K562 (cell line): Measurements from ENCODE around the gene SFXN5.

ENCODE experiments used
- CTCF ChIP-seq, 3 experiments: IDR thresholded peaks in 2 of 3; conservative IDR thresholded peaks in 1 of 3; 2 replicates each; pipeline ENCODE4 v1.5.1; 2011 to 2012; ENCODE audit warnings: low read length in 3 of 3, mild to moderate bottlenecking in 3 of 3, control low read depth in 2 of 3, improper control_type of control experiment in 1 of 3, inconsistent platforms in 1 of 3, low read depth in 1 of 3, mixed read lengths in 1 of 3, moderate library complexity in 1 of 3; ENCODE audit not compliant: insufficient read depth in 2 of 3
- DACH1 ChIP-seq: fragments of 450-650 bp; IDR thresholded peaks from 2 replicates; pipeline ENCODE4 v1.6.1; 2018; ENCODE audit not compliant: partially characterized antibody
- EZH2 ChIP-seq: IDR thresholded peaks from 2 replicates; pipeline ENCODE4 v1.6.1; 2012; ENCODE audit warnings: low read depth, mild to moderate bottlenecking, inconsistent platforms, low read length, borderline replicate concordance
- PPARD ChIP-seq: fragments of 250-450 bp; sonication (Bioruptor Pico); IDR thresholded peaks from 2 replicates; pipeline ENCODE4 v1.8.0; 2022; ENCODE audit warnings: inconsistent platforms, mild to moderate bottlenecking, moderate library complexity
- SMAD4 ChIP-seq: fragments of 250-450 bp; sonication (Bioruptor Pico); conservative IDR thresholded peaks from 2 replicates; pipeline ENCODE4 v1.8.0; 2021; ENCODE audit warnings: inconsistent platforms, mild to moderate bottlenecking, moderate library complexity

DNA sequence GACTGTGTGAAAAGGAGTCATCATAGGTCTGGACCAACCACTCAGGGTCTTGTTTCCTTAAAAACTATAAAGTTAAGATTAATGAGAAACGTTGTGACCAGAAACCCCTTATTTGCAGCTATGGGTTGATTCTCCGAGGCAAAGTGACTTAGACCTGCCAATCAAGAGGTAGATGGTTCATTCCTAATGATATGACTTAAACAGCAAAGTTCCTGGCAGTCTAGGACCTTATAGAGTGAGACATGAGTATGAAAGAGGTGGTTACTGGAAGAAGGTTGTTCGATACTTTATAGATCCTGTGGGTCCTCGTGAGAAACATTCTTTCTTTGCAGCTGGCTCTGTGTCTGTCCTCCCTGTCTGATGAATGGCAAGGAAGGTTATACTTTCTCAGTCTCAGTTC lies 8.0 kb downstream of the SFXN5 start:
- TF ChIP-seq DACH1 (no peak), PPARD (CRISPR knock-in tag) (no peak), CTCF (IDR thresholded peaks at IDR 0.05 in 2 of 3, conservative IDR thresholded peaks at IDR 0.05 in 1 of 3; ENCODE audit: insufficient read depth in 2 of 3, low read depth in 1 of 3, low read length in 3 of 3) (no peak), EZH2 (no peak), SMAD4 (CRISPR knock-in tag) (no peak)
